GM18870 (cell line): ENCODE measurements around the gene CWF19L1.

Experiments used
- ATAC-seq: cut with Tn5 transposase; IDR thresholded peaks from one replicate; pipeline ENCODE4 v1.9.1; 2021; ENCODE audit warnings: moderate library complexity; ENCODE audit not compliant: unreplicated experiment

Gene CWF19L1

GRCh38 chr10:100253041-100253440 is 14.4 kb downstream of the CWF19L1 start:
- ATAC-seq: no peak

GRCh38 chr10:100248820-100249219 is 18.6 kb downstream of the CWF19L1 start:
- no peak for ATAC-seq

- no peak for ATAC-seq
These were observed 21.8 kb downstream of the CWF19L1 start for GRCh38 chr10:100245484-100246220.

- no peak for ATAC-seq
These were observed 27.6 kb downstream of the CWF19L1 start for GRCh38 chr10:100239851-100240250.

- no peak for ATAC-seq
These were observed 29.0 kb downstream of the CWF19L1 start for GRCh38 chr10:100238429-100238828.

GRCh38 chr10:100232101-100232500 is 35.3 kb downstream of the CWF19L1 start:
- ATAC-seq: no peak

GRCh38 chr10:100229819-100230422 is 37.5 kb downstream of the CWF19L1 start:
- ATAC-seq: no peak

- no peak for ATAC-seq
These were observed 43.6 kb downstream of the CWF19L1 start for GRCh38 chr10:100223879-100224278.

- no peak for ATAC-seq
These were observed 44.9 kb downstream of the CWF19L1 start for GRCh38 chr10:100222529-100222928.

GRCh38 chr10:100216006-100216405 is 51.4 kb downstream of the CWF19L1 start:
- no peak for ATAC-seq

- no peak for ATAC-seq
These were observed 58.1 kb downstream of the CWF19L1 start for GRCh38 chr10:100209303-100209702.

- ATAC-seq: no peak
These were observed 59.2 kb downstream of the CWF19L1 start for GRCh38 chr10:100208276-100208675.

GRCh38 chr10:100204370-100204769 is 63.1 kb downstream of the CWF19L1 start:
- no peak for ATAC-seq

- ATAC-seq: no peak
These were observed 65.9 kb downstream of the CWF19L1 start for GRCh38 chr10:100201549-100201948.

GRCh38 chr10:100194711-100195110 is 72.7 kb downstream of the CWF19L1 start:
- ATAC-seq: no peak

- no peak for ATAC-seq
These were observed 75.1 kb downstream of the CWF19L1 start for GRCh38 chr10:100192350-100192749.

GRCh38 chr10:100186253-100187212 is 80.9 kb downstream of the CWF19L1 start:
- ATAC-seq: peak; percentile 39

- peak; percentile 47 for ATAC-seq
These were observed 81.8 kb downstream of the CWF19L1 start, which contains the start of gene ERLIN1 for GRCh38 chr10:100185364-100186252. TSS of gene ERLIN1 (minus strand) at chr10:100186029. CDS start at chr10:100185626, 403 bp downstream.

- ATAC-seq: peak; percentile 11
These were observed 82.6 kb downstream of the CWF19L1 start for GRCh38 chr10:100184840-100185239.

- no peak for ATAC-seq
These were observed 83.0 kb downstream of the CWF19L1 start for GRCh38 chr10:100184426-100184825.
